ENCODE results near the gene TGFBR3. TPM values are rescaled to one million over a fixed set of nuclear protein-coding genes. Genes with fewer than 3 reads are reported as not detected.

TGFBR3 gene
- total and polyA plus RNA-seq, 7 donors: 5.1 to 24.5 (median 8.9) TPM

GRCh38 chr1:91755702-91756287 is 130.2 kb downstream of the TGFBR3 start:
- TF ChIP-seq CTCF (IDR thresholded peaks at IDR 0.05): no peak
- peaks cover 27% of the 10 kb centered on the region for H3K4me1 ChIP-seq
- WGBS, 3 donors: 70 to 79% (median 73%) methylated on average over 6 of the region's 6 CpGs
- DNase-seq: no peak
- peak overlapping the region; percentile 56 for H3K27ac ChIP-seq
- intact Hi-C loops (cut with DNase I): no loop called here
- no peaks in the 10 kb centered on the region for H3K9me3 ChIP-seq
- H3K27me3 ChIP-seq (ENCODE audit: insufficient read depth in 3 of 3, low read length in 2 of 3): no peaks in the 10 kb centered on the region
- peak in 1 of 4 donors; percentile 11 for ATAC-seq
- H3K36me3 ChIP-seq (ENCODE audit: insufficient read depth in 1 of 2, low read depth in 1 of 2): no peaks in the 10 kb centered on the region
- H3K4me3 ChIP-seq: no peak overlapping the region

GRCh38 chr1:91754816-91755580 is 131.0 kb downstream of the TGFBR3 start:
- TF ChIP-seq CTCF (IDR thresholded peaks at IDR 0.05): no peak
- H3K4me1 ChIP-seq: peaks cover 25% of the 10 kb centered on the region
- peak; percentile 49 to 67 for DNase-seq

GRCh38 chr1:91754348-91754747 is 131.6 kb downstream of the TGFBR3 start:
- no peak for DNase-seq
- intact Hi-C loops (cut with DNase I): loop anchor here in 1 of 2 donors (5.0 kb wide), 1 partner anchor 43 kb away; no protein-coding TSS in a partner anchor
- 60 to 79% (median 66%) methylated on average over 3 of the region's 3 CpGs for WGBS, 3 donors
- peak overlapping the region; percentile 56 for H3K27ac ChIP-seq
- H3K27me3 ChIP-seq (ENCODE audit: insufficient read depth in 3 of 3, low read length in 2 of 3): no peaks in the 10 kb centered on the region
- H3K4me3 ChIP-seq: no peak overlapping the region
- peaks cover 27% of the 10 kb centered on the region for H3K4me1 ChIP-seq
- H3K36me3 ChIP-seq (ENCODE audit: insufficient read depth in 1 of 2, low read depth in 1 of 2): no peaks in the 10 kb centered on the region
- no peak for TF ChIP-seq CTCF (IDR thresholded peaks at IDR 0.05)
- H3K9me3 ChIP-seq: no peaks in the 10 kb centered on the region
- ATAC-seq: no peak

More at GRCh38 chr1:91754816-91755580, 131.0 kb downstream of the TGFBR3 start:
- intact Hi-C loops (cut with DNase I): loop anchor here in 1 of 2 donors (5.0 kb wide), 1 partner anchor 42 kb away; no protein-coding TSS in a partner anchor
- H3K36me3 ChIP-seq (ENCODE audit: insufficient read depth in 1 of 2, low read depth in 1 of 2): no peaks in the 10 kb centered on the region
- H3K27ac ChIP-seq: peak overlapping the region; percentile 56
- 45 to 49% (median 48%) methylated on average over 12 of the region's 12 CpGs for WGBS, 3 donors
- peak; percentile 33 to 59 (median 49) for ATAC-seq
- no peaks in the 10 kb centered on the region for H3K27me3 ChIP-seq (ENCODE audit: insufficient read depth in 3 of 3, low read length in 2 of 3)
- no peaks in the 10 kb centered on the region for H3K9me3 ChIP-seq
- H3K4me3 ChIP-seq: no peak overlapping the region

GRCh38 chr1:91753878-91754277 is 132.1 kb downstream of the TGFBR3 start:
- H3K4me1 ChIP-seq: peaks cover 30% of the 10 kb centered on the region
- TF ChIP-seq CTCF (IDR thresholded peaks at IDR 0.05): no peak
- WGBS, 3 donors: 81 to 87% (median 86%) methylated on average over 3 of the region's 3 CpGs

More at GRCh38 chr1:91753878-91754277, 132.1 kb downstream of the TGFBR3 start:
- Histone ChIP-seq H3K27ac (no peak overlapping the region), H3K4me3 (no peak overlapping the region), H3K9me3 (no peaks in the 10 kb centered on the region), H3K27me3 (ENCODE audit: insufficient read depth in 3 of 3, low read length in 2 of 3) (no peaks in the 10 kb centered on the region), H3K36me3 (ENCODE audit: insufficient read depth in 1 of 2, low read depth in 1 of 2) (no peaks in the 10 kb centered on the region)
- intact Hi-C loops (cut with DNase I): loop anchor here in 1 of 2 donors (5.0 kb wide), 1 partner anchor 43 kb away; no protein-coding TSS in a partner anchor
- DNase-seq (no peak), ATAC-seq (no peak)

Measured in psoas muscle (tissue), 8 donors.